ENCODE measurements around the gene C1QC. TPM values are rescaled to one million over a fixed set of nuclear protein-coding genes. Genes with fewer than 3 reads are reported as not detected.

The C1QC gene
- polyA plus RNA-seq (2012; ENCODE audit: missing spikeins), result not detected

DNA sequence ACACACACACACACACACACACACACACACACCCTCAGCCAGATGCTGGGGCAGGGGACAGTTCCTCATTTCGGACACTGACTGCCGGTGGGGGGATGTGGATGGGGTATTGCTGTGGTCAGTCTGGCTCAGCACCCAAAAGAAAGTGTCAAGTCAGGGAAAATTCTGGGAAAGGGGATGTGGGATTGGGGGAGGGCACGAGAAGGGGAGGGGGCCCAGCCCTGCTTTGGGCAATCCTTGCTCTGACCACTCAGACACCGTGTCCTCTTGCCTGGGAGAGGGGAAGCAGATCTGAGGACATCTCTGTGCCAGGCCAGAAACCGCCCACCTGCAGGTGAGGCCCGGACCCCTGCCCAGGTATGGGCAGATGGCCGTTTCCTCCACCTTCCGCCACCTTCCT, at the start of gene C1QC:
Gene C1QC (plus strand): TSS at position 253 of the 400 bp plus-strand sequence. CDS start 391 bp downstream, outside the sequence.
- DNase-seq (ENCODE audit: insufficient read length) (no peak), FAIRE-seq (no peak)
- TF ChIP-seq POLR2A (IDR thresholded peaks at IDR 0.05; ENCODE audit: low read depth, low read length) (no peak), POLR2AphosphoS5 (IDR thresholded peaks at IDR 0.05; ENCODE audit: low read depth, low read length) (no peak)

DNA sequence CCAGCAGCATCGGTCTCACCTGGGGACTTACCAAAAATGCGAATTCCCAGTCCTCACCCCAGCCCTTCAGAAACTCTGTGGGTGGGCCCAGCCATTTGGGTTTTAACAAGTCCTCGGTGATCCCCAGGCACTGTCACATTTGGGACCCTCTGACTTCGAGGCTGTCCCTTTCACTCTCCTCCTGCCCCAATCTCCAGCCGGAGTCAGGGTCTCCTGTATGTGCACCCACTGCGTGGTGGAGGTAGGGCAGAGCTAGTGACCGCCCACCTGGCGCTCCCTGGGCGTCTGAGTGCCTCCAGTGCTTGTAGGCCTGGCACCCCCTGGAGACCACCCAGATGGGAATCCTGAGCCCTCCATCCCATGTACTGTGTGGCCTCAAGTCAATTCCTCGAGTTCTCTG, 49.0 kb upstream of the C1QC start:
- TF ChIP-seq POLR2A (IDR thresholded peaks at IDR 0.05; ENCODE audit: low read depth, low read length), result no peak
- no peak for DNase-seq (ENCODE audit: insufficient read length)
- no peak for FAIRE-seq

DNA sequence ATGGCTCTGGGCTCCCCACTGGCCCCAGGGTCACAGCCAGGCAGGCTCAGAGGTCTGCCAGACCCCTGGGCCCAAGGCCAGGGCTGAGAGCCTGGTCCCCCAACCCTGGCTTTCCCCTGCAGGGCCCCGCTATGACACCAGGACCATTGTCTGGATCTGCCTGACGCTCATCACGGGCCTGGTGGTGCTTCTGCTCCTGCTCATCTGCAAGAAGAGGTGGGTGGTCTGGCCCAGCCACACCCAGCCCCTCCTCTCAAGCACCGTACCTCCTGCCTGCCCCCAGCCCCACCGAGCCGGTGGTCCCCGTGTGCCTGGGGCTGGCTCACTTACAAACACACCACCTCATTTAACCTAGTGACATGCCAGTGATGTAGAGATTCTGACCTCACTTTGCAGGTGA, 48.3 kb upstream of the C1QC start:
- no peak for TF ChIP-seq POLR2A (IDR thresholded peaks at IDR 0.05; ENCODE audit: low read depth, low read length)
- FAIRE-seq (no peak), DNase-seq (ENCODE audit: insufficient read length) (no peak)

DNA sequence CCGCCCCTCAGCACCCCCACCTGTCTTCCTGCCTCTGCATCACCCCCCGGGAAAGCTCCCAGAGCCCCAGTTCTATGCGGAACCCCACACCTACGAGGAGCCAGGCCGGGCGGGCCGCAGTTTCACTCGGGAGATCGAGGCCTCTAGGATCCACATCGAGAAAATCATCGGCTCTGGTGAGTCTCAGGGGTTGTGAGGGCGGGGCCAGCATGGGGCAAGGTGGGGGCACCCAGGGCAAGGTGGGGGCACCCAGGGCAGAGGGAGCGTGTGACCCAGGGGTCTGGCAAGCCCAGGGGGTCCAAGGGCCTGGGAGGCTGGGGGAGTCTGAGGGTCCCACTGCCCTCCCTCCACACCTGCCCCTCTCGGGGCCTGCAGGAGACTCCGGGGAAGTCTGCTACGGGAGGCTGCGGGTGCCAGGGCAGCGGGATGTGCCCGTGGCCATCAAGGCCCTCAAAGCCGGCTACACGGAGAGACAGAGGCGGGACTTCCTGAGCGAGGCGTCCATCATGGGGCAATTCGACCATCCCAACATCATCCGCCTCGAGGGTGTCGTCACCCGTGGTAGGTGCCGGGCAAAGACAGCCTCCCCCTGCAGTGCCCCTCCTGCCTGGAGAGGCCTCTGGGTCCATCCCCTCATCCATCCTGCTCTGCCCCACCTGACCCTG, 46.0 kb upstream of the C1QC start:
- TF ChIP-seq POLR2AphosphoS5 (IDR thresholded peaks at IDR 0.05; ENCODE audit: low read depth, low read length) (no peak), TAF1 (IDR thresholded peaks at IDR 0.05; ENCODE audit: borderline replicate concordance, low read depth, low read length) (no peak), POLR2A (IDR thresholded peaks at IDR 0.05; ENCODE audit: low read depth, low read length) (no peak)
- no peak for FAIRE-seq

DNA sequence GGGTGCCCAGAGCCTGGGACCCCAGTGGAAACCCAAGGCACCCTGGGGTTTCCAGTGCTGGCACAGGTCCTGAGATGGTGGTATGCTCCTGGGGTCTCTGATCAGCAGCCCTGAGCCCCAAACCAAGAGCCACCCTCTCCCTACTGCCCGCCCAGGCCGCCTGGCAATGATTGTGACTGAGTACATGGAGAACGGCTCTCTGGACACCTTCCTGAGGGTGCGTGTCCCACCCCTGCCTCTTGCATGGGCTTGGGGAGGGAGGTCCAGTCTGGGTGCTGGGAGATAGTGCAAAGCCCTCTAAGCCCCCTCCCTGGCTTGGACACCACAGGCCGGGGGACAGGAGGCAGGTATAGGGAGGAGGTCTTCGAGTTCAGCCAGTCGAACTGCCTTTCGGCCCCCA, 45.4 kb upstream of the C1QC start:
- FAIRE-seq (no peak), DNase-seq (ENCODE audit: insufficient read length) (no peak)
- no peak for TF ChIP-seq POLR2A (IDR thresholded peaks at IDR 0.05; ENCODE audit: low read depth, low read length)
- TF ChIP-seq TAF1 (IDR thresholded peaks at IDR 0.05; ENCODE audit: borderline replicate concordance, low read depth, low read length), result no peak
- TF ChIP-seq POLR2AphosphoS5 (IDR thresholded peaks at IDR 0.05; ENCODE audit: low read depth, low read length), result no peak

More for the DNA sequence above, 46.0 kb upstream of the C1QC start:
- DNase-seq (ENCODE audit: insufficient read length), result no peak

DNA sequence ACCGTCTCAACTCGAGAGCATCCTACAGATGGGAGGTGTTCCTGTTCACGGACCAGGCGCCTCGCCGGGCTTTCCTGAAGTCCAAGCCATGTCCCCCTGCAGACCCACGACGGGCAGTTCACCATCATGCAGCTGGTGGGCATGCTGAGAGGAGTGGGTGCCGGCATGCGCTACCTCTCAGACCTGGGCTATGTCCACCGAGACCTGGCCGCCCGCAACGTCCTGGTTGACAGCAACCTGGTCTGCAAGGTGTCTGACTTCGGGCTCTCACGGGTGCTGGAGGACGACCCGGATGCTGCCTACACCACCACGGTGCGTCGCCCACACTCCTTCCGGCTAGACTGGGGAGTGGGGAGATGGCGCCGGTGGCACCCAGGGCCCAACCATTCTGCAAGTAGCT, 44.7 kb upstream of the C1QC start:
- FAIRE-seq, result no peak
- TF ChIP-seq POLR2AphosphoS5 (IDR thresholded peaks at IDR 0.05; ENCODE audit: low read depth, low read length) (no peak), TAF1 (IDR thresholded peaks at IDR 0.05; ENCODE audit: borderline replicate concordance, low read depth, low read length) (no peak), POLR2A (IDR thresholded peaks at IDR 0.05; ENCODE audit: low read depth, low read length) (no peak)
- no peak for DNase-seq (ENCODE audit: insufficient read length)

DNA sequence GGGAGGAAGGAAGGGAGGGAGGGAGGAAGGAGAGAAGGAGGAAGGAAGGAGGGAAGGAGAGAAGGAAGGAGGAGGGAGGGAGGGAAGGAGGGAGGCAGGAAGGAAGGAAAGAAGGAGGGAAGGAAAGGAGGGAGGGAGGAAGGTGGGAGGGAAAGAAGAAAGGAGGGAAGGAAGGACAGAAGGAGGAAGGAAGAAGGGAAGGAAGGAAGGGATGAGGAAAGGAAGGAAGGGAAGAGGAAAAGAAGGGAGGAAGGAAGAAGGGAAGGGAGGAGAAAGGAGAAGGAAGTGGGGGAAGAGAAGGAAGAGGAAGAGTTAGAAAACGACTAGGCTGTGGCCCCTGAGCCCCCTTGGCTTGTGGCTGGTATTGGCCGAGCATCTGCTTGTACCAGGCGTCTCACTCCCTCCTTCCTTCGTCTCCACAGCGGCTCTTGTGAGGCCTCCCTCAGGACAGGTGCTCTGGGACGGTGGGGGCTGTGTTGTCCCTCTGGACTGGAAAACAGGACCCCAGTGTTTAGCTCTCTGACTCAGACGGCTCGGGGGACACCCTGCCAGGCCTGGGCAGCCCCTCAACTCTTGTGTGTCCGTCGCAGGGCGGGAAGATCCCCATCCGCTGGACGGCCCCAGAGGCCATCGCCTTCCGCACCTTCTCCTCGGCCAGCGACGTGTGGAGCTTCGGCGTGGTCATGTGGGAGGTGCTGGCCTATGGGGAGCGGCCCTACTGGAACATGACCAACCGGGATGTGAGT, 43.2 kb upstream of the C1QC start:
- TF ChIP-seq POLR2A (IDR thresholded peaks at IDR 0.05; ENCODE audit: low read depth, low read length), result no peak
- no peak for TF ChIP-seq POLR2AphosphoS5 (IDR thresholded peaks at IDR 0.05; ENCODE audit: low read depth, low read length)
- no peak for TF ChIP-seq TAF1 (IDR thresholded peaks at IDR 0.05; ENCODE audit: borderline replicate concordance, low read depth, low read length)
- no peak for FAIRE-seq
- no peak for DNase-seq (ENCODE audit: insufficient read length)

DNA sequence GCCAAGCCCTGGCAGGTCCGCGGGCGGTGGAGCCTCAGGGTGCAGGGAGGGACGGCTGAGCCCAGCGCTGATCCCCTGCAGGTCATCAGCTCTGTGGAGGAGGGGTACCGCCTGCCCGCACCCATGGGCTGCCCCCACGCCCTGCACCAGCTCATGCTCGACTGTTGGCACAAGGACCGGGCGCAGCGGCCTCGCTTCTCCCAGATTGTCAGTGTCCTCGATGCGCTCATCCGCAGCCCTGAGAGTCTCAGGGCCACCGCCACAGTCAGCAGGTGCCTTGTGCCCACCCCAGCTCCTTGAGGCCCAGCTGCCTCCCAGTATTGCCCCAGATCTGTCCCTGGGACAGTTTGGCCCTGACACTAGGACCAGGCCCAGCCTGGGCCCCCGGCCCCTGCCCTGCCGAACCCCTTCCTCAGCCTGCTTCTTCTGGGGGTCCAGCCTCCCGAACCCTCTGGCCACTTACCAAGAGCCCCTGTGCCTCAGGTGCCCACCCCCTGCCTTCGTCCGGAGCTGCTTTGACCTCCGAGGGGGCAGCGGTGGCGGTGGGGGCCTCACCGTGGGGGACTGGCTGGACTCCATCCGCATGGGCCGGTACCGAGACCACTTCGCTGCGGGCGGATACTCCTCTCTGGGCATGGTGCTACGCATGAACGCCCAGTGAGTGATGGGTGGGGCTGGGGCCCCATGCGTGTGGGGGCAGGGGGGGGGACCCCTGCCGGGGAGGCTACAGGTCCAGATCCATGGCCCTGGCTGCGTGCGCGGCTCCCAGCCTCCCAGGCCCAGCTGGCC, 42.4 kb upstream of the C1QC start:
- no peak for FAIRE-seq
- no peak for TF ChIP-seq POLR2A (IDR thresholded peaks at IDR 0.05; ENCODE audit: low read depth, low read length)
- TF ChIP-seq POLR2AphosphoS5 (IDR thresholded peaks at IDR 0.05; ENCODE audit: low read depth, low read length), result no peak
- no peak for TF ChIP-seq TAF1 (IDR thresholded peaks at IDR 0.05; ENCODE audit: borderline replicate concordance, low read depth, low read length)

DNA sequence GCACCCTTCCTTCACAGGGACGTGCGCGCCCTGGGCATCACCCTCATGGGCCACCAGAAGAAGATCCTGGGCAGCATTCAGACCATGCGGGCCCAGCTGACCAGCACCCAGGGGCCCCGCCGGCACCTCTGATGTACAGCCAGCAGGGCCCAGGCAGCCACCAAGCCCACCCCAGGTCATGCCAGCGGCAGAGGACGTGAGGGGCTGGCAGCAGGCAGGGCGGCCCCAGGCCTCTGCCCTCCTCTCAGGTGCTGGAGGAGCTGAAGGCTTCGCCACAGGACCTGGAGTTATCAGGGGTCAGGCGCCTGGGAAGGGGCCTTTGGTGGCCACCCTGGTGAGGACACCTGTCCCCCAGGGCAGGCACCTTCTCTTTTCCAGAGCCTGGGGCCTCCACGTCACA, 41.8 kb upstream of the C1QC start:
- TF ChIP-seq TAF1 (IDR thresholded peaks at IDR 0.05; ENCODE audit: borderline replicate concordance, low read depth, low read length) (no peak), POLR2A (IDR thresholded peaks at IDR 0.05; ENCODE audit: low read depth, low read length) (no peak), POLR2AphosphoS5 (IDR thresholded peaks at IDR 0.05; ENCODE audit: low read depth, low read length) (no peak)
- FAIRE-seq (no peak), DNase-seq (ENCODE audit: insufficient read length) (no peak)

More for the DNA sequence above, 42.4 kb upstream of the C1QC start:
- no peak for DNase-seq (ENCODE audit: insufficient read length)

DNA sequence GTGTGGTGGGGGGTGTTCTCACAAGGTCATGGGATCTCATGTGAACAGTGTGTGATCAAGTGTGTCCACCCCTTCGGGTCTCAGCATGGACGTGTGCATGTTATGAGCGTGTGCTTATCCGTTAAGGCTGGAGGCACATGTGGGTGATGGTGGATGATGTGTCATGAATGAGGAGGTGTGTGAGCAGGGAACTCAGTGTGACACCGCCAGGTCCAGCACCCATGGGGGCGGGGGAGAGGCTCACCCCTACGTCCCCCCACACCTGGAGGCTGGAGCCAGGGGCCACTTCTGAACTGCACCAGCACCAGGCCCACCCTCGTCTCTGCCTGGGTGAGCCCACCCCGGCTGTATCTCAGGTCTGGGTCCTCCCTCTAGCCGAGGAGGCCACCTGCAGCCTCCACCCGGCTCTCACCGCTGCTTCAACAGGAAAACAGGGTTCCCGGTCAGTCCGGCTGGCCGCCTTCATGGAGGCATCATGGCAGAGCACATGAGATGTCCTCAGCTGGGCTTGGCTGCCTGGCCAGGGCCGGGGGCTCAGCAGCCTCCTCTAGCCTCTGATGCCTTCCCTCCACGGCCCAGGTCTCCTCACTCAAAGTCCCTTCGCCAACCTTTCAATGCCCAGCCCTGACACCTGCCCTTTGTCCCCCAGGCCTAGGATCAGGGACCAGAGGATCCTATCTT, 41.2 kb upstream of the C1QC start:
- no peak for TF ChIP-seq TAF1 (IDR thresholded peaks at IDR 0.05; ENCODE audit: borderline replicate concordance, low read depth, low read length)
- TF ChIP-seq POLR2AphosphoS5 (IDR thresholded peaks at IDR 0.05; ENCODE audit: low read depth, low read length), result no peak
- no peak for TF ChIP-seq POLR2A (IDR thresholded peaks at IDR 0.05; ENCODE audit: low read depth, low read length)
- FAIRE-seq (no peak), DNase-seq (ENCODE audit: insufficient read length) (no peak)

DNA sequence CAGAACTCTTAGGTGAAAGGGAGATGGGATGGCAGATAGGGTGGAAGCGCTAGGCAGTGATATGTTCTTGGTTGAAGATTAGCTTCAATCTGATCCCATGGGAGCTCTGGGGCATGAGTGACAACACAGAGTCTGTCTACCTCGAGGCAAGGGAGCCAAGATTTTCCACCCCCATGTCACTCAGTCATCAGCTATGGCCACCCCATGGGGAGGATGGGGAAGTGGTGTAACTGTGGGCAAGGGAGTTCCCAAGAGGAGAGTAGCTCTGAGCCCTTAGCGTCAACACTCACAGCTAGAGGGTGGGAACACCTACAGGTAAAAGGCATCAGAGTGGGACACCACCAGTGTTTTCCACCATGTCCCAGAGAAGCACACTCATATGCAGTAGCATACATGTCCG, 37.3 kb upstream of the C1QC start:
- no peak for TF ChIP-seq TAF1 (IDR thresholded peaks at IDR 0.05; ENCODE audit: borderline replicate concordance, low read depth, low read length)
- TF ChIP-seq POLR2A (IDR thresholded peaks at IDR 0.05; ENCODE audit: low read depth, low read length), result no peak
- TF ChIP-seq POLR2AphosphoS5 (IDR thresholded peaks at IDR 0.05; ENCODE audit: low read depth, low read length), result no peak
- no peak for FAIRE-seq

More for the DNA sequence above, 37.3 kb upstream of the C1QC start:
- no peak for DNase-seq (ENCODE audit: insufficient read length)
